Activated CD4-positive, alpha-beta T cell treated with anti-CD3 and anti-CD28 coated beads for 1 hour (primary cell): ENCODE results near the gene PTPRD.

ENCODE experiments used
- DNase-seq: peaks from one replicate; pipeline ENCODE4 v3.0.0-alpha.2; 2020

Gene PTPRD

DNA sequence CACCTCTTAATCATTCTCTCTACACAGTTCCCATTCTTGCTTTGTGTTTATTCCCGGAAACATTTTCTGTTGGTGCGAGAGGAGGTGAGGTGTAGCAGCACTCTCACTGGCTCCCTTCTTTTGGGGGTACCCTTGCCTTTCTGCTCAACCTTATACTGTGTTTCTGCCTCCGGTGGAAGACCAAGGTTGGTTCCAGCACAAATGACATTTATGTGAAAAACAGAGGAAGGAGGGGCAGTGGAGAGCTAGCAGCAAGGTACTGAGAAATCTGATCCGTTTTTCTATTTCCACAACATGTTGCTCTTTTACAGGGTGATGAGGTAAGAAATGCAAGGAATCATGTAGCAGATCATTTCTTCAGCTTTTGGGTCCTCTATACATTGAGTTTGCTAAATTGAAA is 2165.2 kb downstream of the PTPRD start:
- DNase-seq = no peak

DNA sequence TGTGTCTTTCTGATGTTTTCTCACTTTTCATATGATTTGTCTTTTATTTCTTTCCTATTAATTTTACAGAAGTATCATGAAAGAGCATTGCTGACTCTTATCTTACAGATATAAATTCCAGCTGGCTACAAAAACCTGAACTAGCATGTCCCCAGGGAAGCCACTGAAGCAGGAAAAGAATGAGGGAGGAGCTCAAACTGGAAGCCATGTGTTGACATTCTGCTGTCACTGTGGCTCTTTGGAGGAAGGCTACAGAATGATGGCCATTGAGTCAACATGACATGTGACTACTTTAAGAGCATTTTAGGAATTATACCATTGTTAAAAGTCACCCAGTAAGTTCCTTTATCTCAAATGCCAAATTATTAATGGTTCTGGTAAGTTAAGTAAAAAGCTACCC is 2174.9 kb downstream of the PTPRD start:
- DNase-seq = no peak

DNA sequence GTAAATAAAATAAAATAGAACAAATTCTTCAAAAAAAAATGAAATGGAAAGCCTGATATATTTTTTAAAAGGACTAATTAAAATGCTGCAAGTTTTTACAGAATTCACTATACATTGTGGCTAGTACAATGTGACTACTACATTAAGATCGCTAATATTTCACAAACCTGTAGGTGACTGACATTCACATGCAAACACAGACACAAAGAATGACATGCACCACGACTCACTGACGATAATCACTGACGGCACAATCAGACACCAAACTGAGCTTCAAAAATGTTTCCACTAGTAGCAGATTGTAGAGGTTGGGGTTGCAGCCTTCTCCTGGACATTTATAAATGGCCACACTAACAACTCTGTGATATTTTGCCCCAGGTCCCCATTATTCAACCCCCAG is 2175.5 kb downstream of the PTPRD start:
- no peak for DNase-seq

DNA sequence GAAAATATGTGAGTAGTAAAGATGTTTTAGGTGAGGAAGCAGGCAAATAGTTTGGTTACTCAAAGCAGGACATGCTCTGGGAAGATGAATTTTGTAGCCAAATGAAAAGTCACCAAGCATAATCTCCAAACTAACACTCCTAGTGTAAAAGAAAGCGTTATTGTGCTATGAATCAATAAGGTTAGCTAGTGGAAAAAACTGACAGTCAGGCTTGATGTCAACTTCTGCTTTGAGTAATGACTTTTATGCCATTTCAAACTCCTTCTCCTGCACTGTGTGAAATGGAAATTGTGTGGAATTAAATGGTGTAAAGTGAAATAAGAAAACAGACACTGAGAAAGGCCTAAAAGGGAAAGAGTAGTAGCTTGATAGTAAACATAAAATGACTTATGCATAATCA is 2176.0 kb downstream of the PTPRD start:
- DNase-seq = no peak

DNA sequence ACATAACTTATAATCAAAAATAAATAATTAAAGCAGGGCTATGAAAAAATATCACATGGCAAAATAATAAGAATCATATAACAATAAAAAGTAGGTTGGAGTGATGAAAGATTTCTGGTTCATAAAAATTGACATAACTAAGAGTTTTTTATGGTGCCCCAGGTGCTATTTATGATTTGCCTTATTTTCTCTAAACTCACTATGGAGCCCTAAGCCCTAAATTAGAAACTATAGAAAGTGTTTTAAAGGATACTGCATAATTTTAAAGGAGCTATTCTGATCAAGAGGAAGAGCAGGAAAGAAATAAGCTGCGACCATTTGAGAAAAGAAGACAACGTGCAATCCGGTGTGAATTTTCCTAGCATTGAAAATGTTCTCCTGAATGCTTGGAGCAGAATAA is 2178.2 kb downstream of the PTPRD start:
- no peak for DNase-seq

DNA sequence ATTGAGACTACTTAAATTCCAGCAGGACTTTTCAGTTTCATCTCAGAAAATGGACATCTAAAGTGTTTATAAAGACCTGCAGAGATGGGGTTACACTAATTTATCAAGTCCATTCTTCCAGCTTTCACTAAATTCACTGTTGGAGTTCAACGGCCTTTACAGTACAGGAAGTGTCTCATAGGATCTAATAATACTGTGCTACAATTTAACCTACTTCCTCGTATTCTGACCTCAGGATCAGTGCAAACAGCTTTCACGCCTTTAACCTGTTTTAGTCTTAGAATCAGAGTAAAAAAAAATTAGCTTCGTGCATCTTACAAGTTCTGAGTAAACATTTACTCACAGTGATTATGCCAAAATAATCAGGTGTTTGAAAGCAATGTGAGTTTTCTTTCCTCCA is 2180.6 kb downstream of the PTPRD start:
- no peak for DNase-seq

DNA sequence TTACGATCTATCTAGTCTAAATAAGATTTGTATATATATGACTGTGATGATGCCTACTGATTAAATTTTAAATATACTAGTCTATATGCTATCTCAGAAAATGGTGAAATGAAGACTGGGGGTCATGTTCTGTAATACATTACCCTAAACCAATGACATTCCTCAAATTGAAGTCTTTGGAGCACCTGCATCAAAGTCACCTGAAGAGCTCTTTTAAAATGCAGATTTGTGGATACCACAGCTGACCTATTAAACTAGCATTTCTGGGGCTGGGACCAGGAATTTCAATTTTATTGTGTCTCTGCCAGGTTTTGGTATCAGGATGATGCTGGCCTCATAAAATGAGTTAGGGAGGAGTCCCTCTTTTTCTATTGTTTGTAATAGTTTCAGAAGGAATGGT is 2181.3 kb downstream of the PTPRD start:
- DNase-seq = no peak

DNA sequence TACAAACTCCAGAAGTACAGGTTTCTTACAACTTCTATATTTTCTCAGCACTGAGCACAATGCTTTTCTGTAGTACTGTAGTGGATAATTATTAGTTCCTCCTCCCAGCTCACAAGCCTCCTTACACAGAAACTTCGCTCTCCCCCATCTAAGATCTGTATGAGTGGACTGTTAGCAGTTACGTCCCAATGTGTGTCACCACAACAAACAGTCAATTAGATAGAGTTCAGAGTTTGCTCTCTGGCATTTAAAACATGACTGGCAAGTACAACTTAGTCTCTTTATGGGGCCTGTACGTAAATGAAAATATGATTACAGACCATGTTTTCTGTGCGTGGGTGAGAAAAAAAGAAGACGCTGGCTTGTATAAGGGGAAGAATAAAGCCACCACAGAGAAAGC is 2181.9 kb downstream of the PTPRD start:
- DNase-seq = no peak

DNA sequence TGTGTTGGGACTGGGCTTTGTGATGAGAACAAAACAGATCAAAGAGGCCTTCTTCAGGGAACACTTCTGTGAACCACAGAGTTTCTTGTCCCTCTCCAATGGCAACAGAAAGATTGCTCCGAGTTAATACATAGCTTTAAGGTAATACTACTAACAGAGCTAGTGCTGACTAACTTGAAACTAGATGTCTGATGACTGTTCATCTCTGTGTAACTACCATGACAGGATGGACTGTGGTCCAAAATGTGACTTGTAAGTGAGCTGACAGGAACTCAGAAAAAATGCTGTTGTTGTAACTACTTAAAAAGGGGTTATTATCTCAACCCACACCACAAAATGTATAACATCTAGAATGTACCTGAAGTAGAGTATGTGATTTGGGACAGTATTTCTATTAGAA is 2183.0 kb downstream of the PTPRD start:
- no peak for DNase-seq

DNA sequence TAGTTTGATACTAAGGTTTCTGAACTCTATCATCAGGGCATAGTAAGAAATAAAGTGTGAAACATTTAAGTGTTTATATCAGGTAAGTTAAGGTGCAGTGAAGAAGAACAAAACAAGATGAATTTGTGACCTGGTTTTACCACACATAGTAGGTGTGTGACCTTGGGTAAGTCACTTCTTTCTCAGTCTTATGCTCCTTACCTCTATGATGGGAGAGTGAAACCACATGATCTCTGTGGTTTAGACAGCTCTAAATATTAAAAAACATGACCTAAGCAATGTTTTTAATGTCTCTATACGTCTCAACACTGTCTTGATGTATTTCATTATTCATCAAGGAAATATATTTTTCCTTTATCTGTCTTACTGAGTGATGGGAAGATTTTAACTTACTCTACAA is 2183.6 kb downstream of the PTPRD start:
- DNase-seq = no peak

DNA sequence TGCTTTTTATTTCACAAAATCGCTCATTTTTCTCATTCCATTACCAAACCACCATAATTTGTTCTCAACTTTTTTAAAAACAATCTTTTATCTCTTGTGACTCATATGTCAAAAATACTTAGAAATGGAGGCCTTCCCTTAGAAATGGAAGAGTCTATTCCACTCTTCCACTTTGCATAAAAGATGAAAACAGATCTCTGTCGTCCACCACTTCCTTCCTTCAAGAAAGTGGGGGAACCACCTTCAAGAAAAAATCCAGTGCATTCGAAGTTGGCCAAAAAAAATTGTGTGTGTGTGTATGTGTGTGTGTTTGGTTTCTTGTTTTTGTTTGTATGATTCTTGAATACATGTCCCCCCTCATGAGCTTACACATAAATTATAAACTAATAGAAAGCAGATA is 2184.4 kb downstream of the PTPRD start:
- no peak for DNase-seq

DNA sequence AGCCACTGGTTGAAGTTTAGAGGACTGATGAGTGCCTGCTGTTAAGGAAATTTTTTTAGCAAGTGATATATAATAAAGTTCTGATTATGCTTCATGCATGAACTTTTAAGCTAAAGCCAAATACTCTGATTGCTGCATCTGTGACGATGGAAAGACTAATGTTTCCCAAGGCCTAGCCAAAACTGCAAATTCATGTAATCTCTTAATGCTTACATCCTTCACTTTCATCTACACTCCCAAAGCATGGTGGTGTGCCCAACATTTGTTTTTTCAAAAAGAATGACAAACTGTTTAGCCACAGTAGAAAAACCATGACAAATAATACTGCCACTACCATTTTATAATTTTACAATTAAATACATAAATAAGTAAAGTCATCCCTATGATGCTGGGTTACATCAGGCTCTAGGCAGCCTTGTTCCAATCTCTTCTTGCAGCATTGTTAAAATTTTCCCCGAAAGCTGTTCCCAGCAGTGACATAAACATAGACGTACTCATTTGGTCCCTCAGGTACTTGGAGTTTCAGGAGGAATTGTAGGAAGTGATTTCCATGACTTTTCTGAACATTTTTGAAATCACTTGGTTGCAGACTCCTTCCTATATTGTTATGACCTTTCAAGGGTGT is 2187.9 kb downstream of the PTPRD start:
- DNase-seq = no peak

DNA sequence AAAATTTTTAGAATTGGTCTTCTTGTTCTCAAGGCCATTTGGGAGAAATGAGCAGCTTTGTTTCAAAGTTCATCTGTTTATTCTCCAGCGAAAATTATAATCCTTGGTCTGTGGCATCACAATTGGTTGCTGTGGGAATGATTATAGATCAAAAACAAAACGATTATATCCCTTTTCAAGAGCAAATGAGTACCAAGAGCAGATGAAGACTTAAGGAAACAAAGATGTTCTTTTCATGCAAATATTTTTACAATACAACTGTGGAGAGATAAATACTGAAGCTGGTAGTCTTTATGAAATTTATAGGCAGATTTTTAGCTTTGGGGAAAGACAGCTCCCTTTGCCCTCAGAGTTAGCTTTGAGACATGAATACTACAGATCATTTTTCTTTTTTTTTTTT is 2192.4 kb downstream of the PTPRD start:
- no peak for DNase-seq

DNA sequence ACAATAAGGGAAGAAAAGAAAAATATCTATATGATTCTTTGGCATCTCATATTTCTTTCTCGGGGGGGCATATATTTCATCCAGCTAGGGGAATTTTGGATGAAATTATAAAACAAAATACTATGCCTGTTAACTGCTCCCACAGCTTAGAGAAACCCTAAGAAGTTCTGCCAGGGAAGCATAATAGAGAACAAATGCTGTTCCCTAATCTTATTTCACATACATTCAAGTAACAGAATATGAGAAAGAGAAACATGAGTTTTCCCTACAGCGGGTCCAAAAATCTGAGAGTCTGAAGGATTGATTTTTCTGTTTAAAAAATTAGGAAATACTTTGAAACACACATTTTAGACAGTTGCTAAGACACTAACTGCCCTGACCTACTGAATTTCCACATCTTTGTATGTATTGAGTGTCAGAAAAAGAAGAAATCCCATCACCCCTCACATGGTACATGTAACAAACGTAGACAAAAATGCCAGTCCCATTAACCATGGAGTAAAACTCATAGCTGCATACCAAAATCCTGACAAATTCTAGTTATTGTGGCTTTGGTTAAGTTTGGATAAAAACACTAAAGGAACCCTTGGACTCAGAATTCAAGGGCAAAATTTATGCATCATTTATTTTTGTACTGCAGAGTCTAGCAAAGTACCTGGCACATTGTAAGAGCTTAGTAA is 2193.1 kb downstream of the PTPRD start:
- DNase-seq = no peak

DNA sequence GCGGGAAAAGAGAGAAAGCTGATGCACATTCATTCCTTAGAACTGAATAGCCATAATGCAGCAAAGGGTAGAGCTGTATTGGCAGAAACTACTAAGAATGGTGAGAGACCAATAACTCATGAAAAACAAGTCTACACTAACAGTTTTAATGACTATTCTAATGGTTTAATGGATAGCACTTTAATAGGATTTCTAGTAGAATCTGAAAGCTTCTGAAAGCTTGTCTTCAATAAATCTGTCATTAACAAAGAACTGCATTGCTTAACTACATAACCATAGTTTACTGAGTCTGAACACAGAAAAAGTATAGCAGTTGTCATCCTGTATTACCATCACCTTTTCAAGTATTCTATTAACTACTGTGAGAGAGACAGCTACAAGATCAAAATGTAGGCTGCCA is 2195.5 kb downstream of the PTPRD start:
- DNase-seq = no peak

DNA sequence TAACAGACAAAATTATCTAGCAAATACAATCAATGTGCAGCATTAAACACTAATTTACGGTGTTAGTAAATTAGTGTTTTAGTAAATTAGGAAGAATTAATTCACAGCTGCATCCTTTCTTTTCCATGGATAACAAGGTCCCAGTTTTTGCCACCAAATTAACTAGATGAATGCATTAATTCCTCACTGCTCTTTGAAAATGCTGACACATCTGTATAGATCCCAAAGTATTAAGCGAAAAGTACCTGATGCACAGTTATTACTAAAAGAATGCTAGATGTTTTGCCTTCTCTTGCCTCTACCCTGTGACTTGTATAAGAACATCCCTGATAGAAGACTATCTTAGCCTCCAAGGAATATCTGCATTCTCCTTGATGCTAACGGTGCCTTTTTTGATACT is 2200.5 kb downstream of the PTPRD start:
- no peak for DNase-seq

DNA sequence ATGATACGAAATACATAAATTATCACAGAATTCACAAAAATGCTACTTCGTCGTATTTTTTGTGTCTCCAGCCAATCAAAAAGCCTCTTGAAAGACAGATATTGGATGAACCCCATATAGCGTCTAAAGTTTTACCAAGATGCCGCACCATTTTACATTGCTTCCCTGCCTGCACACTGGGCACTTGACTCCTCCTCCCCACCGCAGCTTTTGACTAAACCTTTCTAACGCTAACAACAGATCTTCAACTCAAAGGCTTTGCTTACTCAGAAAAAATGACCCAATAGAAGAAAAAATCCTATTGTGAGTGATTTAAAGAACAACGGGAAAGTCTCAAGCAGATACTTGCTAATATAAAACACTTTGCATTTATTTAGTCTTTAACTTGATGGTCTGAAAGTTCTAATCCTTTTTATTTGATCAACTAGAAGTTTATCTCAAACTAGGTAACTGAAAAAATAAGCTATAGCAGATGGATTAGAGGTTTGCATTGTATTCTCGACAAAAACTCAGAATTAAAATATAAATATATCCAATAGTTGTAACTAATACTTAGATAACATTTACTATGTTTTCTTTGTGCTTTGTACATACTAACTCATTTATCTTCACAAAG is 2204.1 kb downstream of the PTPRD start:
- no peak for DNase-seq

DNA sequence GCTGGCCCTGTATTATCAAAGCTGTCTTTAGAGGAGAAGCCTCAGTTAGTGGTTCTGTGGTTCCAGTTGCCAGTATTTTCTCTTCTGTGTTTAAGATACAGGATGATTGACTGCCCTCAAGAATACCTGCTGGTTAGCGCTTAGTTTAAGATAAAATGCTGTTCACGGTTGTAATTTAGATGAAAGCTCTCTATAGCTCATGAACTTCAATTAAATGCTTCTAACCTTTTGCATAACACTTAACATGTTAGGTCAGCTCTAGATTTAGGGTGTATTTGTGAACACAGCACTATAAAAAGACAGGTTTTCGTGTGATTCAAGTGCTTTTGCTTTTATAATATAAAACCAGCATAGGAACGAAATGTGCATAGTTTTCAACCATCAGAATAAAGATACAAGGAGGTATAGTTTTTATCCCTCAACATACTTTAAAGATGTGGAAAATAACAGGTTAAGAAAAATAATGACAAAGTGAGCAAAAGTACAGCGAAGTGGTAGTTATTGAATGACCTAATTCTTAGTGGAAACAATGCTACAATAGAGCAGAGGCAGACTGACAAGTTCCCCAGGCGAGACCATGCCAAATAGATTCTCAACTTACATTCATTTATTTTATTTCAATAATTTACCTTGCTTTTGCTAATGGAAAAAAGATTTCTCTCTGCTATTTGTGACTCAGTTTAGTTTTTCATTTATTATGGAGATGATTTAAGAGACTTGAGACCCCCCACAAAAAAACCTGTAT is 2210.7 kb downstream of the PTPRD start:
- DNase-seq = no peak

DNA sequence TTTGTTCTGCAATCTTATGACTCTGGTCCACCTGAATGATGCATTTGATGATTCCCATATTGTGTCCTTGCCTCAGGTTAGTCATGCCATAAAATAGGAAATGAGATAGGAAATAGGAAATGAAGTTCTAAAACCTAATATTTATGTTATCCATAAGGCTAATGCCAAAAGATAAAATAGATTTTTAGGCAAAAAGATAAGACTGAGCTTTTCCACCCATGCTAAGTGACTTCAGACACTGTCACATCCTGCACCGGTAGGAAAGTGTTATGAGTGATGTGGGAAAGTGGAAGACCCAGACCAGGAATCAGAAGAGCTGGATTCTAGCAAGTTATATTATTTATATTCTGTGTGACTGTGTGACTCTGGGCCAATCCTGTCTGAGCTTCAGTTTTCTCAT is 2212.4 kb downstream of the PTPRD start:
- DNase-seq = no peak

DNA sequence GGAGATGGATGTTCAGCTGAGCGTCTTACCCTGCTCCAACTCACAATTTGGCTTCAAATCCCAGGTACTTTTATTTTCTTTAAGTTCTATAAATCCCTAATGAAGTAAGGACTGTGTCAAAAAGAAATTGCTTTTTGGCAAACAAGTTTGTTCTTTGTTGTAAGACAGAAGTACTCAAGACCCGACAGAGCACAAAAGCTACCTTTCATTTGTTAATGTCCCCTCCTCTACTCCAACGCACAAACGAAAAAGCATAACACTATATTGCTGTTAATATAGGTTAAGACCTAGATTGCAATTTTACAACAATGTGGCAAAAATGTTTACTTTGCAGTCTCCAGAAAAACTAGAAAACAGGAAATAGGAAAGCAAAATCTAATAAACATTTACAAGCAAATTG is 2217.8 kb downstream of the PTPRD start:
- DNase-seq = no peak

DNA sequence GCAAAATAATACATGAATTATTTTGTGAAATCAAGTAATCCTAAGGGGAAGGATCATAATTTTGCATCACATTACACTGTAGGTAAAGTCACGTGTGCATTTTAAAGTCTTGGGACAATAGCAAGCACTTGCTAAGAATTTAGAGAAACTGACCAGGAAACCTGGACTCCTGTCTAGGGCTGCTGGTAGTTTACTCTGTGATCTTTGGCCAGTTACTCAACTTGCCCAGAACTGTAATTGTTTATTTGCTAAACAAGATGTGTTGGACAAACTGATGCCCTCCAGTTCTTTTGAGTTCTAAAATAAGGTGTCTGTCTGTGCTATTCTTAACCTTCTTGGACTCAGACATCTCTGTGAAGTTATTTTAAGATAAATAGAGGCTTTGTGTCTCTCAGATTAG is 2218.5 kb downstream of the PTPRD start:
- DNase-seq = no peak

DNA sequence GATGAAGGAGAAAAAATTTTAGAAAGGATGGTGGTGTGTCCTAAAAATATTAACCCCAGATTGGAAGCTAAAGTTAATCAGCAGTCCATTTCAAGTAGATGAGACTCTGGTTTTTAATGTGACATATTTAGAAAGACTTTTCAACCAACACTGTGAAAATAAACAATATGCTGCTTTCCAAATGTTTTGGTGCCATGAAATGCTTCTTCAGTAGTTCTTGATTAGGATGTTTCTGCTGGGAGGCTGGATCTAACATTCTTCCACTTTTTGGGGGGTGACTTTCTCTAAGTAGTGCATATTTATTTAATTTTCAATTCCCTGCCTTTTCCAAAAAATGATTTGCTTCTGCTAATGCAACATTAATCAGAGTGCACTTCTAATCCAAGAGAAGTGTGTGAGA is 2219.9 kb downstream of the PTPRD start:
- DNase-seq = no peak

DNA sequence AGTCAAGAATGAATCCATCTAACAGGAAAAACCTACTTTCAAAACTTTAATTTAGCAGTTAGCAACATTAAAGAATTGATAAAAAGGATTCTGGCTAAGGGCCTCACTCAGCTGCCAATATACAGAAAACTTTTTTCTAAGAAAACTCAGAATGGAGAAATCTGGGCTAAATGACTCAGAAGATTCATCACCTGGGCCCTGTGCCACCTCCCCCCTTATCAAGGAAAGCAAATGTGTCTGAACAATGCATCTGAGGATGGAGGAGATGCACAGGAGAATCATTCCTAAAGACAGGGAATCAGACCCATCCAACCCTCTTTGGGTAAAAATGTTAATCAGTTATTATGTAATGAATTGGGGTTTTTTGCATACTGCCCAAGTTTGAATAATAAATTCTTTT is 2221.2 kb downstream of the PTPRD start:
- DNase-seq = no peak

DNA sequence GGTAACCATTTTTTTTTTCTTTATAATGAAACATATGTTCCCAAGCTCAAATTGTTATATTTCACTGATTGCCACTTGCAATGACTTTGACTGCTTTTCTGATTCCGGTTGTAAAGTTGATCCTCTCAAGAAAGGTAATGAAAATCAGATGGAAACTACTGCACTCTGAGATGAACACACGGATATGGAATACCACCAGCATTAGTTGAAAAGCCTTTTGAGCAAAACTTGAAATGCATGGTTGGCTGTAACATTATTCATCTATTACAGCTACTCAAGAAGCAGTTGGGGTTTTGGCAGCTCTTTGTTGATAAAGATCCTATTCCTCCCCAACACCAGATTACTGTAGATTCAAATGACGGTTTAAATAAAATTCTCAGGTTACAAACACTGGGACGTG is 2221.7 kb downstream of the PTPRD start:
- DNase-seq = no peak
